Prostate gland (tissue), 2 donors: ENCODE results near the gene GAB4.

ENCODE experiments used
- POLR2A ChIP-seq: fragments of 450-650 bp; IDR thresholded peaks from one replicate; pipeline ENCODE4 v1.6.1; 2016; ENCODE audit warnings: antibody characterized with exemption, mild to moderate bottlenecking
- POLR2AphosphoS5 ChIP-seq: sonication (generic); formaldehyde crosslinking; IDR thresholded peaks from one replicate; pipeline ENCODE4 v1.6.1; 2017; ENCODE audit warnings: antibody characterized with exemption
- TF ChIP-seq, protein P1 (sequence below), 4 experiments: fragments of 200-600 bp in 2 of 4; fragments of 450-650 bp in 2 of 4; sonication (generic) in 2 of 4; IDR thresholded peaks; 1 replicate in 3 of 4; 2 replicates in 1 of 4; pipeline ENCODE4 v1.5.1; 2016 to 2019; ENCODE audit warnings: antibody characterized with exemption in 4 of 4, mild to moderate bottlenecking in 2 of 4, moderate library complexity in 2 of 4

DNA sequence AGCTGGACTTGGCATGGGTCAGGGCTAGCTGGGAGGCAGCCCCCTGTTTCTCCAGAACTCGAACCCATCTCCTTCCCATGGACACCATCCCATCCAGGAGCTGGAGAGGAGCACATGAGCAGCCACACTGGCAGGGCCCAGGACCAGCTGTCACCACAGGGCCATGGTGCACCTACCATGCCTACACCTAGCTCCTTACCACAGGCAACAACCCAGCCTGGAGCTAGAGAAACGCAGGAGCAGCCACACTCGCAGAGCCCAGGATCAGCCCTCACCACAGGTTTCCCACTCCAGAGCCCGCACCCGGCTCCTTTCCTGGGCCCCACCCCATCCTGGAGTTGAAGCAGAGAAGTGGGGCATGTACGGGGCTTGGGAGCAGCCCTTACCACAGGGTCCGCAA is 50.2 kb downstream of the GAB4 start:
- no peak for TF ChIP-seq POLR2A
- TF ChIP-seq, protein P1, sequence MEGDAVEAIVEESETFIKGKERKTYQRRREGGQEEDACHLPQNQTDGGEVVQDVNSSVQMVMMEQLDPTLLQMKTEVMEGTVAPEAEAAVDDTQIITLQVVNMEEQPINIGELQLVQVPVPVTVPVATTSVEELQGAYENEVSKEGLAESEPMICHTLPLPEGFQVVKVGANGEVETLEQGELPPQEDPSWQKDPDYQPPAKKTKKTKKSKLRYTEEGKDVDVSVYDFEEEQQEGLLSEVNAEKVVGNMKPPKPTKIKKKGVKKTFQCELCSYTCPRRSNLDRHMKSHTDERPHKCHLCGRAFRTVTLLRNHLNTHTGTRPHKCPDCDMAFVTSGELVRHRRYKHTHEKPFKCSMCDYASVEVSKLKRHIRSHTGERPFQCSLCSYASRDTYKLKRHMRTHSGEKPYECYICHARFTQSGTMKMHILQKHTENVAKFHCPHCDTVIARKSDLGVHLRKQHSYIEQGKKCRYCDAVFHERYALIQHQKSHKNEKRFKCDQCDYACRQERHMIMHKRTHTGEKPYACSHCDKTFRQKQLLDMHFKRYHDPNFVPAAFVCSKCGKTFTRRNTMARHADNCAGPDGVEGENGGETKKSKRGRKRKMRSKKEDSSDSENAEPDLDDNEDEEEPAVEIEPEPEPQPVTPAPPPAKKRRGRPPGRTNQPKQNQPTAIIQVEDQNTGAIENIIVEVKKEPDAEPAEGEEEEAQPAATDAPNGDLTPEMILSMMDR (IDR thresholded peaks at IDR 0.05) = no peak
- no peak for TF ChIP-seq POLR2AphosphoS5
